GM19328 (cell line): ENCODE measurements around the gene CCDC87.
"Not testable (repeated sequence)": the region's sequence is repeated elsewhere in the genome, so short reads cannot be mapped to it uniquely, and the experiment has no call there.

Experiments
- ATAC-seq: cut with Tn5 transposase; IDR thresholded peaks from one replicate; pipeline ENCODE4 v1.9.1; 2021; ENCODE audit warnings: mild to moderate bottlenecking, moderate library complexity; ENCODE audit not compliant: unreplicated experiment

The CCDC87 gene

DNA sequence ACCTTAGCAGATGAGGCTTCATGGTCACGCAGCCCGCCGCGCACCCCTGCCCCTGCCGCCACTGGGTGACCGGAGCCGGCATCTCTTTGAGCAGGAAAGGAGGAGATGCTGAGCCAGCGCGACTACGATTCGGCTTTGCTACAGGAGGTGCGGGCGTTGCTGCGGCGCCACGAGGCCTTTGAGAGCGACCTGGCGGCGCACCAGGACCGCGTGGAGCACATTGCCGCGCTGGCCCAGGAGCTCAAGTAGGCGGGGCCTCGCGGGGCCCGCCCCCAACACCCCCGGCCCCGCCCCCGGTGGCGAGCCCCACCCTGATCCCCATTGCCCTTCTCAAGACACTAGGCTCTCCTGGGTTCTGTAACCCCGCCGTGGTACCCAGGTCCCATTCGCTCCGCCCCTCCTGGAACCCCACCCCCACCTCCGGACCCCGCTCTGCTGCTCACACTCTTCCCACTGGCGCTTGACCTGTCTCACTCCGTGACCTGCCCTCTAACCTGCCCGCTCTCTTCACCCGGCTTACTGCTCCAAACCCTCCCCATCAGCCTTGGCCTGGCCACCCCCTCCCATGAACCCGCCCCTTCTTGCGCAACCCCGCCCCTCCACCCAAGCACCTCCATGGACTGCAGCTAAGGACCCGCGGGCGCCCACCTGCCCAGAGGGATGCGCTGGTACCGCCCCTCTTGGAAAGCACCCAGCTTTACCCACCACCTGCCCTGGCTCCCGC is 33.6 kb downstream of the CCDC87 start:
- no peak for ATAC-seq

DNA sequence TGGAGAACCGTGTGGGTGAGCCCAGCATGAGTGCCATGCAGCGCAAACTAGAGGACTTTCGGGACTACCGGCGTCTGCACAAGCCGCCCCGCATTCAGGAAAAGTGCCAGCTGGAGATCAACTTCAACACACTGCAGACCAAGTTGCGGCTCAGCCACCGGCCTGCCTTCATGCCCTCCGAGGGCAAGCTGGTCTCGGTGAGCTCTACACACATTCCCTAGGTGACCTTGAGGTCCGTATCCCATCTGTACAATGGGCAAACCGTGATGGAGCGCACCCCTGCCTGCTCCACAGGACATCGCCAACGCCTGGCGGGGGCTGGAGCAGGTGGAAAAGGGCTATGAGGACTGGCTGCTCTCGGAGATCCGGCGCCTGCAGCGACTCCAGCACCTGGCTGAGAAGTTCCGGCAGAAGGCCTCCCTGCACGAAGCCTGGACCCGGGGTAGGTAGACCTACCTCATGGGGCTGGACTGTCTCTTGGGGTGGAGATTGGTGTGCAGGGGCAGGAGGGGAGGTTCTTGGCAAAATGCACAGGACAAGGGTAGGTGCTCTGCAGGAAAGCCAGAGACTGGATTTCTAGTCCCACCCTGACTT is 35.0 kb downstream of the CCDC87 start:
- ATAC-seq = no peak

DNA sequence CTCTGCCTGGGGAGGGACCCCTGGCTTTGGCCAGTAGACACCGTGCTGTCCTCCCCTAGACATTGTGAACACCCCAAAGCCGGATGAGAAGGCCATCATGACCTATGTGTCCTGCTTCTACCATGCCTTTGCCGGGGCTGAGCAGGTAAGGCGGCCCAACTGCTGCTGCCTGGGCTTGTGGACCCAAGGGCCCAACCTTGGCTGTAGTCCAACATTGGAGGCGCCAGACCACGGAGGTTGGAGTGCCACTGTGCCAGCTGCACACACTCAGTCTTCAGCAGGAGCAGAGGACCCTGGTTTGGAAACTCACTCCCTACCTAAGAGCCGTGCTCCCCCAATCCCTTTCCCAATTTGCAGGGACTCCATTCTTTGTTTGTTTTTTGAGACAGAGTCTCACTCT is 36.8 kb downstream of the CCDC87 start:
- ATAC-seq = no peak

DNA sequence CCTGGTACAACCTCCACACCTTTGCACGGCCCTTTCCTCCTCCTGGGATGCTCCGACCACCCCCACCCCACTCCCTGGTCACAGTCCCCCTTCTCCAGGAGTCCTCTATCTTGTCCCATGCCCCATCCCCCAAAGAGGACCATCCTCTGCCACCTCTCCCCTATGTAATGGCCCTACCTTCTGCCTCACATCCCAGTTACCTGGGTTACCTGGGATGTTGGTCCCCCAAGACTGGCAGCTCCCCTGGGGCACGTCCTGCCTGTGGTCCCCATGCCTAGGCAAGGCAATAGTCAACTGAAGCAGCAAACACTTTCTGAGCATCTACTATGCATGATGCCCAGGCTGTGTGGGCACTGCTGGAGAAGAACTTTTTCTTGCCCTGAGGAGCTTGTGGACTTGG is 37.4 kb downstream of the CCDC87 start:
- no peak for ATAC-seq

DNA sequence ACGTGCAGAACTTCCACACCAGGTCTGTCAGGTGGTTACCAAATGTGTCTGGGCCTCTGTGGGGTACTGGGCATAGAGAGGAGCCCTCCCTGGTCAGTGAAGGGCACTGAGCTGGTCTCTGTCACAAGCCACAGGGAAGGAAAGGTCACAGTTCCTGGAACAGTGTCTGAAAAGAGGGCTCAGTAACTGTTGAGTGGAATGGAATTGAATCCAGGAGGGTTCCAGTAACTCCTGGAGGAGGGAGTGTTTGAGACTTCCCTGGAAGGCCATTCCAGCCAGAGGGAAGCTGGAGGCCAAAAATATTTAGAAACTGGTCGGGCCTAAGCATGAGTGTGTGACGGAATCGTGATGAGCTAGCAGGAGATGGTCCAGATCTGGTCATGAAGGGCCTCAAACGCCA is 38.3 kb downstream of the CCDC87 start:
- ATAC-seq = no peak

DNA sequence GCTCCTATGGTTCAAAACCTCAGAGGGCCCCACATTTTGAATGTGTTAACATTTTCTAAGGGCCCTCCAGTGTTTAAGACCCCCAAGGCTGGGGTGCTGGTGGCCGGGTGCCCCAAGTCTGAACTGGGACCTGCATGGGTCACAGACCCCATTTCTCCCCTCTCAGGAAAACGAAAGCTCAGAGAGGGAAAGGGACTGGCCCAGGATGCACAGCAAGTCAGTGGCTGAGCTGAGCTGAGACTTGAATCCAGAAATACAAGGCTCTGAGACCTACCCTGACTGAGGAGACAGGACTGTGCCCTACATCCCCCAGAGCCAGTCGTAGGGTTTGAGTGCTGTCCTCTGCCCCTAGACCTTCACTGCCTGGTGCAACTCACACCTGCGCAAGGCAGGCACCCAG is 42.0 kb downstream of the CCDC87 start:
- ATAC-seq = no peak

DNA sequence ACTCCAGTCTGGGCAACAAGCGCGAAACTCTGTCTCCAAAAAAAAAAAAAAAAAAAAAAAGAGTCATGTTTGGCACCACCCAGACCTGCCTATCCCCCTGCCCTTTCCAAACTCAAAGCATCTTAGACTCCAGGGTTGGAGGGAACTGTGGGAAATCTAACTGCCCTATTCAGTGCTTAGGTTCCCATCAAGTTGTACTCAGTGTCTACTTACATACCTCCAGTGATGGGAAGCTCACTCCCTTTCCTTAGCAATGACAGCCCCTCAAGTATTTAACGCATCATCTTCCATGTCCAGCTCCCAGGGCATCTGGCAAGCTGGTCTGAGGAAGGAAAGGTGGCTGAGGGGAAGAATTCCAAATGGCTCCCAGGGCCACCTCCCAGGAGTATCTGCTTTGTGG is 43.2 kb downstream of the CCDC87 start:
- ATAC-seq = no peak

DNA sequence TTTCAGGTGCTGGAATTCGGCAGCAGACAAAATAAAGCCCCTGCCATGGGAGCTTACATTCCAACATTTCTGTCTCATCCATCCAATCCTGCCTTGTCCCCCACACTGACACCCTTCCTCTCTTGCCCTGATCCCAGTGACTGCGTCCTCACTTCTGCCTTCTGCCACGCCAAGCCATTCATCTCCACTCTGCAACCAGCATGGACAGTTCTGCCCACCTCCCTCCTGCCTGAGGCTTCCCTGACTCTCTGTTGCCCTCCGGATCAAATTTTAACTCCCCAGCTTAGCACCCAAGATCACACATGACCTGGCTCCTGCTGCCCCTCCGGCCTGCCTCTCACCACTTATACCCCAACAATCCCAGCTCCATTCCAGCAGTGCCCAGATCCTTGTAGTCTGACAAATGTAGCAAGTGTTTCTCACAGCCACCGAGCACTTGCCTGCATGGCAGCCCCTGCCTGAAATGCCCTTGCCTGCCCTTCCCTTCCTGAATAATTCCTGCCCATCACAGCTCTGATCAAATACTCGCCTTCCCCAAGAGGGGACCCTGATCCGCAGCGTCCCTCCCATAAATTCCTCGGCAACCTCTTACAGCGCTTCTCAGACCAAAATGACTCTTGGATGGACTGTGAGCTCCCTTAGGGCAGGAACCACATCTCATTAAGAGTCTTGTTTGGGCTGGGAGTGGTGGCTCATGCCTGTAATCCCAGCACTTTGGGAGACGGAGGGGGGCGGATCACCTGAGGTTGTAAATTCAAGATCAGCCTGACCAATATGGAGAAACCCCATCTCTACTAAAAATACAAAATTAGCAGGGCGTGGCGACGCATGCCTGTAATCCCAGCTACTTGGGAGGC is 43.9 kb downstream of the CCDC87 start:
- no peak for ATAC-seq

DNA sequence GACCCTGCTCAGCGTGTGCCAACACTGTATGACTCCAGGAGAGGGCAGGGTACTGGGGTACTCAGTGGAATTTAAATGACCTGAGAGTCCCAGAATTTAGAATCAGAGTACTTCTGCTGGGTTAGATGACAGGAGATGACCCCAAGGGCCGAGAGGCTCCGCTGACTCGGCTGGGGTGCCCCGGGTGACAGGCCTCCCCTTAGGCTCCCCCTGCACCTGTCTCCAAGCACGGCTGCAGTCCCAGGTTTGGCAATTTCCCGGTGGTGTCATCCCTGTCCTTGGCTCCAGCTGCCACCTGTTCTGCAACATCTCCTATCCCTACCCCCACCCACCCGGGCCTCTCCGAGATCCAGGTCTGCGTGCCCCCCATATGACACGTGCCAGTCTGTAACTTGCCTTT is 44.8 kb downstream of the CCDC87 start:
- no peak for ATAC-seq

DNA sequence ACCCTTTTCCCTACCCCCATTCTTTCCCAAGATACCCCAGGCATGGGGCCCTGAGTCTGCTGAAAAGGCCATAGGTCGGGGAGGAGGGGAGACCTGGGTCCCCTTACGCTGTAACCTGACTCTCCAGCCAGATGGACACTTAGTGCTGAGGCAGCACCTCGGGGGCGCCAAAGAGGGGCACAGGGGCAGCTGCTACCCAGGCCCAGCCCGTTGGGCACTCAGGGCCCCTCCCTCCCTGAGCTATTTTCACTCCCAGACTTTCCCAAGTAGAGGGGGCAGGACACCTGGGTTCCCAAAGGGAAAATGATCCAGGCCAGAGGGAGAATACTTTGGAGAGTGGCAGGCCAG is 45.2 kb downstream of the CCDC87 start:
- no peak for ATAC-seq

DNA sequence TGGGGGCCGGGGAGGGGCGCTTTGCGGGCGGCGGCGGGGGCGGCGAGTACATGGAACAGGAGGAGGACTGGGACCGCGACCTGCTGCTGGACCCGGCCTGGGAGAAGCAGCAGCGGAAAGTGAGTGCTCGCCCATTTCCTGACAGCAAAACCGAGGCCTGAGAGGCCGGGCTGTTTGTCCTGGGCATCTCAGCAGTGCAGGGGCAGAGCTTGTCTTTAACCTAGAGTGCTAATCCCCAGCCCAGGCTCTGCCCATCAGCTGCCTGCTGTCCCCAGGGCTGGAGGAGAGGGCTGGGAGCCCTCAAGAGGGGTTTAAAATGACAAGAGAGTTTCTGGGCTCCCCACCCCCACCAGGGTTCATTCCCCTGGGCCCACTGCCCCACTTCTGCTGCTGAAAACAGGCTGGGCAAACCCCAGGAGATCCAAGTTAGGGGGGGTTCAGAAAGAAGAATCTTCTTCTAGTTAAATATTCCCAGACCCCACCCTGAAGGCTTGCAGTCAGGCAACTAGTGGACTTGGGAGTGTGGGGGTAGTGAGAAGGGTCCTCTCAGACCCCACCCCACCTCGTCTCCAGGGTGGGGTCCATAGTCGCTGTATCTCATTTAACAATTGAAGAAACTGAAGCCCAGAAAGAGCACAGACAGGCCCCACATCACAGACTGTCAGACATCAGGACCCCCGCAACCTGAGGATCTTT is 45.7 kb downstream of the CCDC87 start:
- ATAC-seq = no peak

DNA sequence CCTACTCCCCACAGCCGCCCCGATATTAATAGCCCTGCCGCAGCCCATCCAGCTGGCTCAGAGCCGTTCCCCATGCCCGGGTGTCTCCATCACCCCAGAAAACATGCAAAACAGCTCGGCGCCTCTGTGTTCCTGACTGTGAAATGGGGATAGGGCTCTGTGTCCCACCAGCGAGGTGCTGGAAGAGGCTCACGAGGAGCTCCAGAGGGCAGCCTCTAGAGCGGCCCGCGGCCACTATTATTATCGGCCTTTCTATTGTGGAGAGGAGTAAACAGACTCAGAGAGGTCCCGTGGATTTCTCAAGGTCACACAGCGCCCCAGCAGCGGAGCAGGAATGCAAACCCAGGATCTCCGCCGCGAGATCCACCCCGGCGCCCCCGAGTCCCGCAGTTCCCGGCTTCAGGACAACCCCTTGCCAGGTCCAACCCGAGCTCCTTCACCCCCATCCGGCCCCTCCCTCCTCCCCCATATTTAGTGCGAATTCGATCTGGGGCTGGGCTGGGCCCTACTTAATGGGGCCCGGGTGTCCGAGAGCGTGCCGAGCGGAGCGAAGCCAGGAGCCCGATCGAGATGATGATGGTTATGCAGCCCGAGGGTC is 46.4 kb downstream of the CCDC87 start, which contains the start of gene ACTN3:
ACTN3 (plus strand) TSS at position 536 of the 598 bp plus-strand sequence; CDS start at position 571, 35 bp downstream.
- ATAC-seq = no peak

DNA sequence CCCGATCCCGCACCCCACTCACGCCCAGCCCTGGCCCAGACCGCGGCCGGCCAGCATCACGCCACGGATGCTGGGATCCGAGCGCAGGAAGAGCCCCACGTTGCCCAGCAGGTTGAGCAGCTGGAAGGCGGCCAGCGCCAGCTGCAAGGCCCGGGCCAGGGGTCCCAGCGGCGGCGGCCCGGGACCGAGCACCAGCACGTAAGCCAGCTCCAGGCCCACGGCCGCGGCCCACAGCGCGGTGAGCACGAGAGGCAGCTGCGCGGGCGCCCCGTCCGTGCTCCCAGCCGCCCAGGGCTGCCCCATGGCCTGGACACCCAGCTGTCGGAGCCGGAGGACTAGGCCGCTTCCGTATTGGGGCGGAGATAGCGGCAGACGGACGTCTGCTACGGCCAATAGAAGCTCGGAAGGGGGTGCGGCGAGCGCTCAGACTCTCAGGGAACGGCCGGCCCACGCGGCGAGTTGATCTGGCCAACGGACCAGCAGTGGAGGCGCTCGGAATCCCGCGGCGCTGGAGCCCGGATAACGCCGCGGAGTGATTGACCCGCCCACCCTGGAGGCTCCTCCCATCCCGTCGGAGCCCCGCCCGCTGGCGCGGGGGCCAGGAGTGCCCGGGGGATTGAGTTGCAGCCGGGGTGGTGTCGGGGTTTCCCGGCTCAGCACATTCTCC is 47.0 kb downstream of the CCDC87 start, which contains the start of gene ZDHHC24:
ZDHHC24 (minus strand) TSS at position 348 of the 667 bp plus-strand sequence; CDS start at position 303, 45 bp downstream.
- ATAC-seq = peak; percentile 79

DNA sequence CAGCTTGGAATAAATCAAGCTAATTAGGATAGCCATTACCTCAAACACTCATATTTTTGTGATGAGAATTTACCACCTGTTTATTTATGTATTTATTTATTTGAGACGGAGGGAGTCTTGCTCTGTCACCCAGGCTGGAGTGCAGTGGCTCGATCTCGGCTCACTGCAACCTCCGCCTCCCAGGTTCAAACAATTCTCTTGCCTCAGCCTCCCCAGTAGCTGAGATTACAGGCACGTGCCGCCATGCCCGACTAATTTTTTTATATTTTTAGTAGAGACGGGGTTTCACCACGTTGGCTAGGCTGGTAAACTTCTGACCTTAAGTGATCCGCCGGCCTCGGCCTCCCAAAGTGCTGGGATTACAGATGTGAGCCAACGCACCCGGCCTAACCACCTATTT is 47.9 kb downstream of the CCDC87 start:
- ATAC-seq = not testable (repeated sequence)

DNA sequence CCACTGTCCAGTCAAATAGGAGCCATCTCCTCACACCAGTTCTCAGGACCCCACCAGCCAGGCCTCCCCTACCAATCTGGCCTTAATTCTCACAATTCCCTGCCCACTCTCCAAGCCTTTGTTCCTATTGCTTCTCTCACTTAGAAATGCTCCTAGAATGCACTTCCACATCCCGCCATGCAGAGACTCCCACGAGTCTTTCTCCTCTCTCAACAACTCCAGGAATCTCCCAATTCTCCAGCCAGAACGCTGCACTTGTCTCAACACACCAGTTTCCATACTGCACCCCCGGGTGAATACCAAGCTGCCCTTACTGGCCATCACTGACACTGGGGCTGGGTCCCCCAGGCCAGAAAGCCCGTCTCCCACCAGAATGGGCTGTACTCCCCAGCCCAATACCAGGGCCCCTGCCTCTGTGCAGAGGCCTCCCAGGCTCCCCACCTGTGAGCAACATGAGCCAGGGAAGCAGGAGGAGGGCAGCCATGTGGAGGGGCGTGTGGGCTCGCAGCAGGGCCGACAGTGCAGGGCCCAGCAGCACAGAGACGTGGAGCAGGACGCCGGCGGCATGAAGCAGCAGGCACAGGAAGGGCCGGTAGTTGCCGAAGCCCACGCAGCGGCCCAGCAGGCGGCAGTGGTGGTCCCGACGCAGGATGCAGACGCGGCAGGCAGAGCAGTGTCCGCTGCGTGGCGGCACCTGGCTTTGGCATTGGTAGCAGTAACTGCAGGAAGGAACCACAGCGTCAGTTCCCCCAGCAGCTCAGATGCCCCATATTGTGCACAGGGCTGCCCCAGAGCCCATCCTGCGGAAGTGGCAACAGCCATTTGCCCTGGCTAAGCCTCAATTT is 49.4 kb downstream of the CCDC87 start:
- no peak for ATAC-seq

DNA sequence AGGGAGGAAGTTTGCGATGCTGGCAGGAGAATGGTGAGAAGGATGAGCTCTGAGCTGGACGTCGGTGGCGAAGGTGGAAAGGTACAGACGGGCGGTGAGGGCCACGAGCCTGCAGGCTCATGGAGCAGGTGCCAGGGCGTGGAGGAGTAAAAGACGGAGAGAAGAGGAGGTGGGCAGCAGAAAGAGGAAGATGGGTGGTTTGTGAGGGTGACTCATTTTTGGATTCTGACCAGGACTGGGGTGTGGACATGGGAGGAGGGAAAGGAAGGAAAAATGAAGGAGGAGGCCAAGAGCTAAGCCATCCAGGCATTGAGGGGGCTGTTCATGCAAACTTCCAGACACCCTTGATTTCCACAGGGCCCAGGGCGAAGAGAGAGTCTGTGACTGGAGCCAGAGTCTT is 50.5 kb downstream of the CCDC87 start:
- no peak for ATAC-seq

DNA sequence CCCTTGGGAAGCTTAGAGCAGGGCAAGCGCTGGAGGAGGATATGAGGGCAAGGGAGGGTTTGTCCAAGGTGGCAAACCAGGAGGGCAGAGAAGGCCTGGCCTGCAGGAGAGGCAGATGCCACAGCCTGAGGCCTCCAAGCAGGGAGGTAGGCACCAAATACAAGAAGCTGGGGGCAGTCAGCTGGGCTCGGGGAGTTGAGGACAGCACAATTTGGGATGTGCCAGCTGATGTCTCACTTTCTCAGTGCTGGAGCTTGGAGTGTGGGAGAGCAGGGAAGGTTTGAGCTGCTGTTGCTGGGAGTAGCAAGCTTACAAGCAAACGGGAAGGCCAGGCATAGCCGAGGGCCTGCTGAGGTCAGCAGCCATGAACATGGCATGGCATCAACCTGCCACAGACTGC is 51.0 kb downstream of the CCDC87 start:
- ATAC-seq = no peak

DNA sequence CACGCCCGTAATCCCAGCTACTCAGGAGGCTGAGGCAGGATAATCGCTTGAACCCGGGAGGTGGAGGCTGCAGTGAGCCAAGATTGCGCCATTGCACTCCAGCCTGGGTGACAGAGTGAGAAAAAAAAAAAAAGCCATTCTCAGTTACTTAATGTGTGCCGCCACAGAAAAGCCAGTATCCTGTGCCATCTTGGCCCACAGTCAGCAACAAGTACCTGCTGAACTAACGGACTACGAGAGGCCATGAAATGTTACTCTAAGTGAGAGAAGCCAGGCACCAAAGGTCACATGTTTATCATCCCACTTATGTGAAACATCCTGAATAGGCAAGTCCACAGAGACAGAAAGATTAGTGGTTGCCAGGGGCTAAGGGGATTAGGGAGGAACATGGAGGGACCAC is 52.3 kb downstream of the CCDC87 start:
- not testable (repeated sequence) for ATAC-seq
